RKO (cell line): ENCODE measurements around the gene OR2T29.
"Not testable (repeated sequence)": the region's sequence is repeated elsewhere in the genome, so short reads cannot be mapped to it uniquely, and the experiment has no call there.

Experiments used
- DNase-seq: peaks from one replicate; pipeline ENCODE4 v3.0.0-alpha.2; 2016; ENCODE audit warnings: low spot score

The OR2T29 gene, protein sequence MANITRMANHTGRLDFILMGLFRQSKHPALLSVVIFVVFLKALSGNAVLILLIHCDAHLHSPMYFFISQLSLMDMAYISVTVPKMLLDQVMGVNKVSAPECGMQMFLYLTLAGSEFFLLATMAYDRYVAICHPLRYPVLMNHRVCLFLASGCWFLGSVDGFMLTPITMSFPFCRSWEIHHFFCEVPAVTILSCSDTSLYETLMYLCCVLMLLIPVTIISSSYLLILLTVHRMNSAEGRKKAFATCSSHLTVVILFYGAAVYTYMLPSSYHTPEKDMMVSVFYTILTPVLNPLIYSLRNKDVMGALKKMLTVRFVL

DNA sequence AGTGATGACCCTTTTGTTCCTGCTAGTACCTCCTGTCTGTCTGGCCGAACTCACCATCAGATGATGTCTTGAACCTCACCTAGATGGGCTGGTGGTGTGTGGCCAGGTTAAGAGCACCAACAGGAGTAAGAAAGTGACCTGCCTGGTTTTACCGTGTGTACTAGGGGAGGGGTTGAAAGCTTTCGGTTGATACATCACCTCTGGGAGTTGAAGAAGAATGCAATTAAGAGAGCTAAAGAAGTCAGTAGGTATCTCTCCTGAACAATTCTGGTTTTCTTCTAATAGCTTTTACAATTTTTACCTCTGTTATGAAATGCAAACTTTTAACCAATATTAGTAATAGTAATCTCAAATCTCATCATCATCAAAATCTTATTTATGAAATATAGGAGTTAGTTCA lies at the start of gene OR2T29:
OR2T29 (minus strand) TSS at position 101 of the 400 bp plus-strand sequence. CDS start 3,281 bp downstream, outside the sequence.
- not testable (repeated sequence) for DNase-seq

DNA sequence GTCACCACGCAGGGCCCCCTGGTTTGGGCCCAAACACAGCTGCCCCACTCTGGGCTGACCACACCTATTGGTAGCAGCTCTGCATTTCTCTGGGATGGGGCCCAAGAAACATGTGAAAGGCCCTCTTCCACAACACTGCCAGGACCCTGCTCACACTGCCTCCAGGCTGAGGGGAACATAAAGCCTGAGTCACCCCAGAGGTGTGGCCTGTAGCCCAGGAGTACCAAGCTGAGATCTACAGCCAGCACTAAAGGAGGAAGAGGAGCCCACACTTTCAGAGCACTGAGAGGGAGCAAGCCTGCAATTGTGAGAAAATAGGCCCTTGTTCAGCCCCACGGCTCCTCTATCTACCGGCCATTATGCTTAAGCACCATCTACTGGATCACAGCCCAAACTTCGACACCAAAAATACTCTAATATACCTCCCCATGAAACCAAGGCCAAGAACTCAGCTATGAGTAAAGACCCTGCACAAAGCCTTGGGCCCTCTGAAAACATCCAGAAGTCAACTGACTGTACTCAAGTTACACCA lies 49.4 kb upstream of the OR2T29 start:
- no peak for DNase-seq

DNA sequence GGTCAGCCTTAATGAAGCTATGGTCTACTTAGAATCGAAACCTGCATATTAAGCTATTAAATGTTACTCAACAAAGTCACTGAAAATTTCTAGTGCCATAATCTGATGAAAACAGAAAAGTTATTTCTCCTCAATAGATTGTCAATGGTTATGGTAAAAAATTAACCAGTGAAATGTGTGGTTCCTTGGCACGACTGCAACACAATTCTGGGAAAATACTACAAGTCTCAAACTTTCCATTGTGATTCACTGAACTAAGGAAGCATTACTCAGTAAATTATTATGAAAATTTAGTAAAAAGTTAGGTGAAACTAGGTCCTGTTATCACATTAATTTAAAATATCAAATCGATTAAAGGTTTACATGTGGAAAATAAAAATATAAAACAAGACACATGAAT lies 47.7 kb upstream of the OR2T29 start:
- no peak for DNase-seq

DNA sequence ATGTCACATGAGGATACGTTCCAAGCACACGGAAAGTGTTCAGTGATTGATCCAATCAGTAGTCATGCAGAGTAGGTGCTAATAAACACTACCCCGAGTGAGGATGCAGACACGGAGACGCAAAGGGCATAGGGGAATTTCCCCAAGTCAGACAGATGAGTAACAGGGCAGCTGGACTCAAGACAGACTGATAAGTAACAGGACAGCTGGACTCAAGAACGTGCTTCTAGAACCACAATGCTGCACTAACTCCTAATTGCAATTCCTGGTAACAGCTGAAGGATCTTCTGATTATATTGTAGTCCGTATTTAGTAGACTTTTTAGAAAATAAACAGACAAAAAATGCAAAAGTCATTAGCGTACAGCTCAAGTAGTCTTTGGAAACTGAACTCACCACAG lies 36.8 kb upstream of the OR2T29 start:
- no peak for DNase-seq

DNA sequence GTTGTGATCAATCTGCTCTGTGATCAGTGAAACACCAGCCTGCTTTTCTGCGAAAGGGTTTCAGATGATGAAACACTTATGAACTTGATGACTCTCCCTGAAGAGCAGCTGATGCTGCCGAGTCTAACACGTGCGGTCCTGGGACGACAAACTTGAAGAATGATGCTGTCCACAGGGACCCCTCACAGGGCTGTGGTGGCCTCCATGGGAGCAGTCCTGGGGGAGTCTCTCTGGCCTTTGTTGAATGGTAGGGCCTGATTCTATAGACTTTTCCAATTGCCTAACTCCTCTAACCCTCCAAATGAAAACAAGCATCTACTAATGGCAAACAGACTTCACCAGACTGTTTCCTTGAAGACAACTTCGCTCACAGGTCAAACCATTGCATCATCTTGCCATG lies 35.0 kb upstream of the OR2T29 start, which contains the start of gene OR2T10:
OR2T10 (minus strand) TSS at position 112 of the 400 bp plus-strand sequence. CDS start 3,932 bp downstream, outside the sequence.
- DNase-seq = no peak

DNA sequence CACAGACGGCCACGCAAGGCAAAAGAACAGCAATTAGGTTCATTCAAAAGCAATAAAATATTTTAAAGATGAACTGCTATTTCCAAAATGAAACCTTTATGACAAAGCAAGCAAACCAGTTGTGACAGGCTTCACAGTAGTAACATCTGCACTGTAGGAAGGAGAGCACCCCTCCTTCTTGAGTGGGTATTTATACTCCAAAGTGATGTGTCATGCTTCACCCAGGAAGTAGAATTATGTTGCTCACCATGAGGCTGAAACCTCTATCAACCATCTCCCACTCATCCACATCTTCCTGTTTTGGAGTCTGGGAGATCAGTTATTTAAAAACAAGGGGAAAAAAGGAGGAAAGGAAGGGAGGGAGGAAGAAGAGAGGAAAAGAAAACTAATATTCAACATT lies 34.0 kb upstream of the OR2T29 start:
- DNase-seq = peak; percentile 47

DNA sequence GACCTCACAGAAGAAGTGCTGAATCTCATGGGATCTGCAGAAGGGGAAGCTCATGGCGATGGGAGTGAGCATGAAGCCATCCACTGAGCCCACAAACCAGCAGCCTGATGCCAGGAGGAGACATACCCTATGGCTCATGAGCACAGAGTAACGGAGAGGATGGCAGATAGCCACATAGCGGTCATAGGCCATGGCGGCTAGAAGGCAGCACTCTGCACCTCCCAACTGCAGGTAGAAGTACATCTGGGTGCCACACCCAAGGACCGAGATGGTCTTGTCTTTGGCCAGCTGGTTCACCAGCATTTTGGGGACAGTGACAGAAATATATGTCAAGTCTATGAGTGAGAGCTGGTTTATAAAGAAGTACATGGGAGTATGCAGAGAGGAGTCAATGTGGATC lies 30.7 kb upstream of the OR2T29 start:
- no peak for DNase-seq

DNA sequence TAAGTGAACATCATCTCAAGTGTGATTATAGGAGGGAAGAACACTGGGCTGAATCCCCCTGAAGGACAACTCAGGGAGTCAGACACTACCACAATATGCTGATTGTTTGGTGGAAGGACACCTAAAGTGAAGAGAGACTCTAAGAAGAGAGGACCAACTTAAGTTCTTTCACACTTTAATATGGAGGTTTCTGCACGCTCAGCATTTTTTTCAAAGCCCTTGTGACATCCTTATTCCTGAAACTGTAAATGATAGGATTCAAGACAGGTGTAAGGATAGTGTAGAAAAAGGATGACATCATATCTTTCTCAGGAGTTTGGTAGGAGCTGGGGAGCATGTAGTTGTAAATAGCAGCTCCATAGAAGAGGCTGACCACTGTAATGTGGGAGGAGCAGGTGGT lies 30.1 kb upstream of the OR2T29 start:
- DNase-seq = no peak

DNA sequence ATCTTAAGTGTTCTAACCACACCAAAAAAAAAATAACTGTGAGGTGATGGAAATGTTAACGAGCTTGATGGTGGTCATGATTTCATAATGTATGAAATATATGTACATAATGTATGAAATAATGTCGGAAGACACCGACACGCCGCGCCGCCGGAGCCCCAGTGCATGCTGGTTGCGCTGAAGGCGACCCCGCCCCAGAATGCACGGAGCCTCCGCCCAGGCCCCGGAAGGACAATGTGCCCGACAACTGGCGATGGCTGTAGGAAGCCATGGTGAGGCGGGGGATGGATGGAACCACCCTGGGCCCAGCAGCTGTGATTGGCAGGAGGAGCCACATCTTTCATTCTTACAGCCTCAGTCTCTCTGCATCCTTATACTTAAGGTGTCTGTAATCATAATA lies 27.5 kb upstream of the OR2T29 start:
- DNase-seq = no peak

DNA sequence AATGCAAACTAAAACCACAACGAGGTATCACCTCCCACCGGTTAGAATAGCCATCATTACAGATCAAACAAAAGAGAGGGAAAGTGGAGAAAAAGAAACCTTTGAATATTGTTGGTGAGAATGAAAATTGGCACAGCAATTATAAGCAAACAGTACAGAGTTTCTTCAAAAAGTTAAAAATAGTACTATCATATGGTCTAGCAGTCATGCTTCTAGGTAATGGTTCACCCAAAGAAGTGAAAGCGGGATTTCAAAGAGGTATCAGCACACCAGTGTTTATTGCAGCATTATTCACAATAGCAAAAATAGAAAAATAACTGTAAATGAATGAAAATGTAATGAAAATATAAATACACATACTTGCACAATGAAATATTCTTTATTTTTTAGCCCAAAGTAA lies 26.8 kb upstream of the OR2T29 start:
- no peak for DNase-seq

DNA sequence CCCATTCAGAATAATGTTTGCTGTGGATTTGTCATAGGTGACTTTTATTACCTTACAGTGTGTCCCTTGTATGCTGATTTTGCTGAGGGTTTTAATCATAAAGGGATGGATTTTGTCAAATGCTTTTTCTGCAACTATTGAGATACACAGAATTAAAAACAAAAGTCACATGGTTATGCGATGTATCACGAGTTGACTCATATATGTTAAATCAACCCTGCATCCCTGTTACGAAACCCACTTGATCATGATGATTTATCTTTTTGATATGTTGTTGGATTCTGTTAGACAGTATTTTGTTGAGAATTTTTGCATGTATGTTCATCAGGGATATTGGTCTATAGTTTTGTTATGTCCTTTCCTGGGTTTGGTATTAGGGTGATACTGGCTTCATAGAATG lies 22.7 kb upstream of the OR2T29 start:
- peak; percentile 1 for DNase-seq

DNA sequence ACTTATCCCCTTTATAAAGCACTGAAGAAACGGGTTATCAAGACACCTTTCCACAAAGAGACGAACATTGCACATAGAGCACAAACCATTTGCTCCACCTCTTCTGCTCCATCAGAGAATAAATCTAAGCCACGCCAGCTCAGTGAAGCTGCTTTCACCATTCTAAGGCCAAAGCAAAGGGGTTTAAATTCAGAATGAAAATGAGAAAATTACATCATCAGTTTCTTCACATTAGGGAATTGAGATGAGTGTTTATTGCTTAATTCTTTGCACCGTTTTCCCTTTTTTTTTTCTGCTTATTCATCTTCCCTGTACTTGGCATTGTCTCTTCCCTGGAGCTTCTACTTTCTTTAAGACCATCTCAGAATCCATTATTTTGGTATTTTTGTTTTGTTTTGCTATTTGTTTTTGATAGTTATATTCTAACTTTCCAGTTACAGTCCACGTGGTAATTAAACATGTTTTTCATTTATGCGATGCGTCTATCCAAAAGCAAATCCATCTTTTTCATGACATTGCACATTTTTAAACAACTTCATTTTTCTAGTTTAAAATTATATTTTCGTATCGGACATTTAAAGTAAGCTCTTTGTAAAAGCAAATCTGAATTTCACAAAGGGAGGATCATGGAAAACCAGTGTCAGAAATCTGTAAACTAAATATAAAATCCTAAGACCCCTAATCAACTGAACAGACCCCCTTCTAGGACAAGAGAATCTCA lies 13.8 kb upstream of the OR2T29 start:
- DNase-seq = no peak

DNA sequence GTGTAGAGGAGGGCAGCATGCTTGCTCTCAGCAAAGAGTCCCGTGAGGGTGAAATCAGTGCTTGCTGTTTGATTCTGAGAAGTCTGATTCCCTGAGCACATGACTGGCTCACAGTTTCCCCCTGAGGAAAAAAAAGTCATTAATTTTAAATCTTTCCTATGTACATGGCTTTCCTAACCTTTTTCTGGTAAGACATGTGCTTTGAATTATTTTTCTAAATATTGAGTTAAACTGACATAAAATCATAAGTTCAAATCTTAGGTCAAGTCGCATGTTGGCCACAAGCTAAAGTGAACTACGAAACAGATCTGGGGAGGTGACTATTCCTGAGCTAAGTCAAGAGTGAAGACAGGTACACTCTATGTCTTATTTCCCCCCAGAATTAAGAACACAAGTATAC lies 12.1 kb upstream of the OR2T29 start, which contains the start of gene OR2T34:
OR2T34 (minus strand) TSS at position 101 of the 400 bp plus-strand sequence; CDS start at position 101, 0 bp downstream.
- not testable (repeated sequence) for DNase-seq

DNA sequence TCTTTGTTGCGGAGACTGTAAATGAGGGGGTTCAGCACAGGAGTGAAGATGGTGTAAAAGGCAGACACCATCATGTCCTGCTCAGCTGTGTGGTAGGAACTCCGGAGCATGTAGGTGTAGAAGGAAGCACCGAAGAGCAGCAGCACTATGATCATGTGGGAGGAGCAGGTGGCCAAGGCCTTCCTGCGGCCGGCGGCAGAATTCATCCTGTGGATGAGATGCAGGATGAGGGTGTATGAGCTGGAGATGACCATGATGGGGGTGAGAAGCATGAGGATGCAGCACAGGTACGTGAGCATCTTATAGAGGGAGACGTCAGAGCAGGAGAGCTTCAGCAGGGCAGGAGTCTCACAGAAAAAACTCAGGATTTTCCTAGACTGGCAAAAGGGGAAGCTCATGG lies 11.3 kb upstream of the OR2T29 start:
- not testable (repeated sequence) for DNase-seq

DNA sequence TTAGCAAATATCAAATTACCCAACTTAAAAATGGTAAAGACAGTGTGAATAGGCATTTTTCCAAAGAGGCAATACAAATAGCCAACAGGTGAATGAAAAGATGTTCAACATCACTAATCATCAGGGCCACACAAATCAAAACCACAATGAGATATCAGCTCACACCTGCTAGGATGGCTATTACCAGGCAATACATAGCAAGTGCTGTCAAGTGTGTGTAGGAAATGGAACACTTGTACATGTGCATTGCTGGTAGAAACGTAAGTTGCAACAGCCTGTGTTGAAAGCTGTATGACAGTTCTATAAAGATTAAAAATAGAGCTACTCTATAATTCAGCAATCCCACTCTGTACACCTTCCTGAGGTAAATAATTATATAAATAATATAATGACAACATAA lies 9.5 kb upstream of the OR2T29 start:
- not testable (repeated sequence) for DNase-seq

DNA sequence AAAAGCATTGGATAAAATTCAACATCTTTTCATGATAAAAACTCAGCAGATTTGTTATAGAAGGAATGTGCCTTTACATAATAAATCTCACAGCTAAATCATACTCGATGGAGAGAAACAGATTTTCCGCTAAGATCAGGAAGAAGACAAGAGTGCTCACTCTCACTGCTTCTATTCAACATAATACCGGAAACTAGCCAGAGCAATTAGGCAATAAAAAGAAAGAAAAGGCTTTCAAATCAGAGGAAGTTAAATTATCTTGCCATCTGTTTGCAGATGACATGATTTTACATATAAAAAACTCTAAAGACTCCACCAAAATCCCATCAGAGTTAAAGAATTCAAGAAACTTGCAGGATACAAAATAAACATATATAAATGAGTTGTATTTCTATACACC lies 8.2 kb upstream of the OR2T29 start:
- not testable (repeated sequence) for DNase-seq

DNA sequence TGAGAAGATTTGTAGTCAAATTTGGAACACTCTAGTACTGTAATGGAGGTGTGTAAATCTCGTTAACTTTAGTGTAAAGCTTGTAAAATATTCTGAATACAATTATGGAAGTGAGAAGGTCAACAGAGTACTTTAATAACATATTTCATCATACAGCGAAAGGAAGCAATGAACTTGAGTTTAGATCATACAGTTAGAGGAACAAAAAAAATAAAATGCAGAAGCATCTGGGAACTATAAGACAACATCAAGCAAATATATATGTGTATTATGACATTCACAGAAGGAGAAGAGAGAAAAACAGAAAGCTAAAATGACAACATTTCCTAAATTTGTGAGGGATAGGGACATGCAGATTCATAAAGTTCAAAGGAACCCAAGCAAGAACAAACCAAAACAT lies 6.5 kb upstream of the OR2T29 start:
- DNase-seq = not testable (repeated sequence)

DNA sequence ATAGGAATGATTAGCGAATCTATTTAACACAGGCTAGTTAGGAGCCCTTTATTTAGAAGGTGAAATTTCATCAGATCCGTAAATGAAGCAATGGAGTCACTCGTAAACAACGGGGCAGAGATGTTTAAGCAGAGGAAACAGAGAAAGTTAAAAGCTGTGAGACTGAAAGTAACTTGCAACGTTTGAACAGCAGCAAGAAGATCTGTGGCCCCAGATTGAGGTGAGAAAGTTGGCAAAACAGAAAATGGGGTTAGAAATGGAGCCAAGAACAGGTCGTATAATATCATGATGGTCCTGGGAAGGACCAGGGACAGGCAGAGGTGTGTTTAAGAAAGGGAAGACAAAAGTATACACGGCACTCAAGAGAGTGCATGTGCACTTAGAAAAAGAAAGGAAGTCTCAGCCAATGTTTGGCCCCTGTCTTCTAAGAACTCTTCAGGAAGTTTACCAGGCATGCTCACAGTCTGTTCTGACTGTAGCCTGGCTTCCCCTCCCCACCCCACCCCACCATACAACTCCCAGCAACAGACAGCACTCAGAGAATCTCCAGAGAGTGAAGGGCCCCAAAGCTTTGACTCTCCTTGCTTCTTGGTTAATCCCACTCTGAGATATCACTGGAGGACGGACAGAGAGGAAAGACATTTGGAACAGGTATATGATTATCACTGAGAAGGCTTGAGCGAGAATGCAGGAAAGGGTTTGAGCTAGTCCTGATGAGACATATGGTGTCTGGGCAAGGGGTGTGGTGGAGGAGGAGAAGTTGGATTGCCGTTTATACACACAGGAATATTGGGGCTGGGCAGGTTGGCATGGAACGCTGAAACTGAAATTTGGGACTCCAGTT lies 3.2 kb upstream of the OR2T29 start:
- not testable (repeated sequence) for DNase-seq

DNA sequence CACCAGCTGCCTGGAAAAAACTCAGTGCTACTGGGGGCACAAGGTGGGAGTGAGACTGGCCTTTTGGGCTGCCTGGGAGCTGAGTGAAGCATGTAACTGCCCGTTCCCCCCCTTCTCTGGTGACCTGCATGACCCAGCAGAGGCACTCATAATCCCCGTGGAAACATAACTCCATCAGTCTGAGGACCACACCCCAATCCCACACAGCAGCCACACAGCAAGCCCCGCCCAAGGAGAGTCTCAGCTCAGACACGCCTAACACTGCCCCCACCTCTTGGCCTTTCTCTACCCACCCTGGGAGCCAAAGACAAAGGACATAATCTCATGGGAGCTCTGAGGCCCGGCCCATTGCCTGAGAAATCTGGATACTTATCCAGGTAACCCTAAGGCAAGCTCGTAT lies 11.5 kb downstream of the OR2T29 start:
- not testable (repeated sequence) for DNase-seq

DNA sequence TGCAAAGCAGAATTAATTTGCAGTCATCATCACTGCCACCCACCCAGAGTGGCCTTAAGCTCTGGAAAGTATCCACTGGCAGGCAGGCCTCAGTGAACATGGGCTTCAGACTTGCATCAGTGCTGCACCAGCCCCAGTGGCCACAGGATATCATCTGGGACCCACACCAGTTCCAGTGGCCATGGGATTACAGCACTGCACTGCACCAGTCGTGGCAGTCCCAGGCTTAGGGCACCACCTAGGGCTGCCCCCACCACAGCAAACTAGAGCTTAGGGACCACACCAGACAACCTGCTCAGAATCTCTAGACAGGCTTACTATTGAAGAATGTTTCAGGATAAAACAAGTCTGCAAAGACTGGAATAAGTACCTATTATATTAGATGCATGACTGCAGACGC lies 15.2 kb downstream of the OR2T29 start:
- not testable (repeated sequence) for DNase-seq

DNA sequence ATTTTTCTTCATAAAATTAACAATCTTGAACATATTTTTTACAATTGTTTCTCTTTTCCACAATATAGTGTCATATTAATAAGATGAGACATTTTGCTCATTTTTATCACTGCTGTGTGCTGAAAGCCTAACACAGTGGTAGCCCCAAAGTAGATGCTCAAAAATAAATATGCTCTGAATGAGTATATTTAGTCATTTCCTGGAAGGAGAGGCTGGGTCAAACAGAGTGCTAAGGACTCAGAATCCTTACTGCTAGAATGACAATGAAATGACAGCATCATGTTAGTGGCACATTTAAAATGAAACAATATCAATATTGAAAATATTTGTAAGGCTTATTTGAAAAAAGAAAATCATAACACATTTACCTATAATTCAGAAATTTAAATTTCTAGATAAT lies 25.1 kb downstream of the OR2T29 start:
- not testable (repeated sequence) for DNase-seq

DNA sequence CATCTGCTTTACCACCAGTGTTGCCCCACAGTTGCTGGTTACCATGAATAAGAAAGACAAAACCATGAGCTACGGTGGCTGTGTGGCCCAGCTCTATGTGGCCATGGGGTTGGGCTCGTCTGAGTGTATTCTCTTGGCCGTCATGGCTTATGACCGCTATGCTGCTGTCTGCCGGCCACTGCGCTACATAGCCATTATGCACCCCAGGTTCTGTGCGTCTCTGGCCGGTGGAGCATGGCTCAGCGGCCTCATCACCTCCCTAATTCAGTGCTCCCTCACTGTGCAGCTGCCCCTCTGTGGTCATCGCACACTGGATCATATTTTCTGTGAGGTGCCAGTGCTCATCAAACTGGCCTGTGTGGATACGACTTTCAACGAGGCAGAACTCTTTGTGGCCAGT lies 40.7 kb downstream of the OR2T29 start:
- no peak for DNase-seq
